WTC11 (cell line): ENCODE measurements around the gene NSDHL.

Experiments used
- CTCF ChIP-seq: fragments of 200-600 bp; IDR thresholded peaks from 2 replicates; pipeline ENCODE4 v1.8.0; 2022; ENCODE audit warnings: antibody characterized with exemption
- E2F5 ChIP-seq: sonication (generic); formaldehyde crosslinking; IDR thresholded peaks from 2 replicates; pipeline ENCODE4 v1.8.1; 2022; ENCODE audit warnings: mild to moderate bottlenecking, moderate library complexity, missing genetic modification reagents
- FOXJ3 ChIP-seq: sonication (generic); formaldehyde crosslinking; IDR thresholded peaks from 2 replicates; pipeline ENCODE4 v1.9.0; 2021; ENCODE audit warnings: missing genetic modification reagents, mild to moderate bottlenecking, borderline replicate concordance

- no peak for TF ChIP-seq CTCF
- no peak for TF ChIP-seq E2F5 (CRISPR knock-in tag)
- TF ChIP-seq FOXJ3 = no peak
Measured at GRCh38 chrX:152902502-152902820, 71.6 kb downstream of the NSDHL start.
